Liver (tissue), 9 donors: Measurements from ENCODE around the gene CCBE1. TPM values are rescaled to one million over a fixed set of nuclear protein-coding genes. Genes with fewer than 3 reads are reported as not detected.

Source experiments
- DNase-seq: peaks from one replicate; pipeline ENCODE4 v3.0.0-alpha.2; 2017; ENCODE audit warnings: low spot score
- H3K27ac ChIP-seq, 2 donors: one replicate each; pipeline ENCODE4 v1.7.0; 2013; ENCODE audit warnings: inconsistent platforms in 2 of 2, low read length in 2 of 2, control low read depth in 1 of 2, low read depth in 1 of 2, mild to moderate bottlenecking in 1 of 2
- H3K27me3 ChIP-seq, 4 donors: one replicate each; pipeline versions ENCODE4 v1.6.1 to v1.7.0; 2013; ENCODE audit warnings: low read length in 3 of 4, inconsistent platforms in 1 of 4, mild to moderate bottlenecking in 1 of 4, moderate library complexity in 1 of 4; ENCODE audit not compliant: control insufficient read depth in 4 of 4, insufficient read depth in 4 of 4
- H3K36me3 ChIP-seq, 4 donors: one replicate each; pipeline versions ENCODE4 v1.6.1 to v1.7.0; 2013; ENCODE audit warnings: low read length in 3 of 4, mild to moderate bottlenecking in 3 of 4, low read depth in 1 of 4, moderate library complexity in 1 of 4; ENCODE audit not compliant: control insufficient read depth in 4 of 4, insufficient read depth in 3 of 4
- H3K4me1 ChIP-seq, 4 donors: one replicate each; pipeline versions ENCODE4 v1.6.1 to v1.7.0; 2013; ENCODE audit warnings: low read length in 3 of 4, mild to moderate bottlenecking in 3 of 4, moderate library complexity in 1 of 4; ENCODE audit not compliant: control insufficient read depth in 4 of 4, insufficient read depth in 4 of 4
- H3K4me3 ChIP-seq, 3 donors: one replicate each; pipeline versions ENCODE4 v1.6.1 to v1.7.0; 2013; ENCODE audit warnings: low read length in 3 of 3, control low read depth in 1 of 3, low read depth in 1 of 3, mild to moderate bottlenecking in 1 of 3
- H3K9ac ChIP-seq, 2 donors: one replicate each; pipeline ENCODE4 v1.7.0; 2013; ENCODE audit warnings: low read length in 2 of 2, mild to moderate bottlenecking in 2 of 2, moderate library complexity in 2 of 2, control low read depth in 1 of 2, low read depth in 1 of 2
- H3K9me3 ChIP-seq, 4 donors: one replicate each; pipeline versions ENCODE4 v1.6.1 to v1.7.0; 2013; ENCODE audit warnings: low read length in 3 of 4; ENCODE audit not compliant: control insufficient read depth in 4 of 4
- CTCF ChIP-seq: fragments of 150-350 bp; IDR thresholded peaks from 2 replicates; pipeline ENCODE4 v1.5.1; 2017; ENCODE audit warnings: improper control_type of control experiment, low read depth, low read length; ENCODE audit not compliant: missing input control
- EGR1 ChIP-seq, 2 donors: IDR thresholded peaks; 2 replicates each; pipeline ENCODE4 v1.6.1; 2016 to 2018; ENCODE audit warnings: antibody characterized with exemption in 2 of 2, low read depth in 2 of 2
- FOXA1 ChIP-seq: IDR thresholded peaks from 2 replicates; pipeline ENCODE4 v1.6.1; 2016; ENCODE audit warnings: antibody characterized with exemption
- FOXA2 ChIP-seq: IDR thresholded peaks from 2 replicates; pipeline ENCODE4 v1.6.1; 2016; ENCODE audit warnings: antibody characterized with exemption
- HNF4A ChIP-seq, 2 donors: conservative IDR thresholded peaks; 2 replicates each; pipeline ENCODE4 v1.6.1; 2016; ENCODE audit warnings: antibody characterized with exemption in 2 of 2, mild to moderate bottlenecking in 2 of 2
- JUND ChIP-seq, 2 donors: IDR thresholded peaks; 2 replicates each; pipeline ENCODE4 v1.6.1; 2016; ENCODE audit warnings: antibody characterized with exemption in 2 of 2
- MAX ChIP-seq: IDR thresholded peaks from 2 replicates; pipeline ENCODE4 v1.6.1; 2016; ENCODE audit warnings: antibody characterized with exemption
- NR2F2 ChIP-seq: IDR thresholded peaks from 2 replicates; pipeline ENCODE4 v1.6.1; 2016; ENCODE audit warnings: antibody characterized with exemption
- RAD21 ChIP-seq, 2 donors: IDR thresholded peaks; 2 replicates each; pipeline ENCODE4 v1.6.1; 2016; ENCODE audit warnings: antibody characterized with exemption in 2 of 2, mild to moderate bottlenecking in 2 of 2
- RXRA ChIP-seq, 2 donors: IDR thresholded peaks; 2 replicates each; pipeline ENCODE4 v1.6.1; 2017 to 2018; ENCODE audit warnings: antibody characterized with exemption in 2 of 2, mild to moderate bottlenecking in 1 of 2
- SP1 ChIP-seq: IDR thresholded peaks from 2 replicates; pipeline ENCODE4 v1.6.1; 2018; ENCODE audit warnings: antibody characterized with exemption, mild to moderate bottlenecking
- ZBTB33 ChIP-seq: IDR thresholded peaks from 2 replicates; pipeline ENCODE4 v1.6.1; 2016; ENCODE audit warnings: antibody characterized with exemption
- WGBS: extraction: QIAGEN DNeasy Blood & Tissue Kit; methylation state at CpG from one replicate; pipeline ENCODE4 v1.1.7; 2013; 5-methylcytosine and 5-hydroxymethylcytosine counted together
- polyA plus RNA-seq, 2 donors: library from polyadenylated mRNA; stranded (reverse) in 1 of 2; unstranded in 1 of 2; fragments of 200-250 nt in 1 of 2; fragments of >200 nt in 1 of 2; fragmentation: Nextera tagmentation in 1 of 2; extraction: Ambion mirVana in 1 of 2; gene quantifications; one replicate each; pipeline versions ENCODE4 v1.2.1 to v1.2.3, GENCODE V29; 2013 to 2015
- total RNA-seq, 2 donors: library from RNA; depleted of rRNA; stranded (reverse); fragments of >200 nt; gene quantifications; one replicate each; pipeline ENCODE4 v1.2.3, GENCODE V29; 2014
- TF ChIP-seq, protein P1 (sequence below): IDR thresholded peaks from 2 replicates; pipeline ENCODE4 v1.6.1; 2016; ENCODE audit warnings: antibody characterized with exemption, mild to moderate bottlenecking
- TF ChIP-seq, protein P2 (sequence below): IDR thresholded peaks from 2 replicates; pipeline ENCODE4 v1.6.1; 2016; ENCODE audit warnings: antibody characterized with exemption
- donor health status: healthy.
- donor health status: healthy.
- donor health status: healthy.
- donor health status: healthy.
- donor health status: healthy.

The CCBE1 gene
- total and polyA plus RNA-seq, 4 donors: 1.8 to 2.6 (median 2.2) TPM

GRCh38 chr18:59718464-59719157 lies 21.4 kb upstream of the CCBE1 start:
- H3K36me3 ChIP-seq: no peaks in the 10 kb centered on the region
- DNase-seq: no peak
- H3K9me3 ChIP-seq: peaks cover 0 to 3% (median 0%) of the 10 kb centered on the region in 4 donors
- no peak overlapping the region for H3K27ac ChIP-seq
- H3K4me3 ChIP-seq: no peak overlapping the region
- H3K4me1 ChIP-seq: no peaks in the 10 kb centered on the region
- no peak overlapping the region for H3K9ac ChIP-seq
- H3K27me3 ChIP-seq: peaks cover 0 to 8% (median 0%) of the 10 kb centered on the region in 4 donors
- TF ChIP-seq JUND (IDR thresholded peaks at IDR 0.05): no peak
- no peak for TF ChIP-seq NR2F2
- TF ChIP-seq, protein P1, sequence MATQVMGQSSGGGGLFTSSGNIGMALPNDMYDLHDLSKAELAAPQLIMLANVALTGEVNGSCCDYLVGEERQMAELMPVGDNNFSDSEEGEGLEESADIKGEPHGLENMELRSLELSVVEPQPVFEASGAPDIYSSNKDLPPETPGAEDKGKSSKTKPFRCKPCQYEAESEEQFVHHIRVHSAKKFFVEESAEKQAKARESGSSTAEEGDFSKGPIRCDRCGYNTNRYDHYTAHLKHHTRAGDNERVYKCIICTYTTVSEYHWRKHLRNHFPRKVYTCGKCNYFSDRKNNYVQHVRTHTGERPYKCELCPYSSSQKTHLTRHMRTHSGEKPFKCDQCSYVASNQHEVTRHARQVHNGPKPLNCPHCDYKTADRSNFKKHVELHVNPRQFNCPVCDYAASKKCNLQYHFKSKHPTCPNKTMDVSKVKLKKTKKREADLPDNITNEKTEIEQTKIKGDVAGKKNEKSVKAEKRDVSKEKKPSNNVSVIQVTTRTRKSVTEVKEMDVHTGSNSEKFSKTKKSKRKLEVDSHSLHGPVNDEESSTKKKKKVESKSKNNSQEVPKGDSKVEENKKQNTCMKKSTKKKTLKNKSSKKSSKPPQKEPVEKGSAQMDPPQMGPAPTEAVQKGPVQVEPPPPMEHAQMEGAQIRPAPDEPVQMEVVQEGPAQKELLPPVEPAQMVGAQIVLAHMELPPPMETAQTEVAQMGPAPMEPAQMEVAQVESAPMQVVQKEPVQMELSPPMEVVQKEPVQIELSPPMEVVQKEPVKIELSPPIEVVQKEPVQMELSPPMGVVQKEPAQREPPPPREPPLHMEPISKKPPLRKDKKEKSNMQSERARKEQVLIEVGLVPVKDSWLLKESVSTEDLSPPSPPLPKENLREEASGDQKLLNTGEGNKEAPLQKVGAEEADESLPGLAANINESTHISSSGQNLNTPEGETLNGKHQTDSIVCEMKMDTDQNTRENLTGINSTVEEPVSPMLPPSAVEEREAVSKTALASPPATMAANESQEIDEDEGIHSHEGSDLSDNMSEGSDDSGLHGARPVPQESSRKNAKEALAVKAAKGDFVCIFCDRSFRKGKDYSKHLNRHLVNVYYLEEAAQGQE: no peak
- TF ChIP-seq SP1: no peak
- no peak for TF ChIP-seq FOXA1
- TF ChIP-seq EGR1 (IDR thresholded peaks at IDR 0.05; ENCODE audit: low read depth in 2 of 2): no peak
- TF ChIP-seq RXRA (IDR thresholded peaks at IDR 0.05): no peak
- TF ChIP-seq CTCF: no peak
- TF ChIP-seq, protein P2, sequence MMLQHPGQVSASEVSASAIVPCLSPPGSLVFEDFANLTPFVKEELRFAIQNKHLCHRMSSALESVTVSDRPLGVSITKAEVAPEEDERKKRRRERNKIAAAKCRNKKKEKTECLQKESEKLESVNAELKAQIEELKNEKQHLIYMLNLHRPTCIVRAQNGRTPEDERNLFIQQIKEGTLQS: no peak
- no peak for TF ChIP-seq HNF4A (conservative IDR thresholded peaks at IDR 0.05)
- no peak for TF ChIP-seq MAX
- TF ChIP-seq ZBTB33: no peak
- no peak for TF ChIP-seq RAD21 (IDR thresholded peaks at IDR 0.05)
- 51% methylated on average over 7 of the region's 7 CpGs for WGBS

GRCh38 chr18:59718108-59718463 lies 20.9 kb upstream of the CCBE1 start:
- Histone ChIP-seq H3K9ac (no peak overlapping the region), H3K4me3 (no peak overlapping the region), H3K27ac (no peak overlapping the region), H3K4me1 (no peaks in the 10 kb centered on the region), H3K9me3 (peaks cover 0 to 3% (median 0%) of the 10 kb centered on the region in 4 donors), H3K36me3 (no peaks in the 10 kb centered on the region), H3K27me3 (peaks cover 0 to 8% (median 0%) of the 10 kb centered on the region in 4 donors)
- DNase-seq: no peak
- TF ChIP-seq, protein P2: no peak
- TF ChIP-seq RXRA (IDR thresholded peaks at IDR 0.05) (no peak), CTCF (no peak), ZBTB33 (no peak), MAX (no peak), FOXA2 (no peak), HNF4A (conservative IDR thresholded peaks at IDR 0.05) (no peak)
- WGBS: 68% methylated on average over 3 of the region's 3 CpGs
